Measurements from ENCODE around the gene ROM1. TPM values are rescaled to one million over a fixed set of nuclear protein-coding genes. Genes with fewer than 3 reads are reported as not detected.

Gene ROM1
- total and polyA plus RNA-seq, 2 donors (not counting 3 experiments of a cell fraction or from before 2014, with no cell fraction given) = 5.3 to 8.8 TPM

GRCh38 chr11:62646825-62647608 lies 34.0 kb downstream of the ROM1 start:
- intact Hi-C loops (cut with micrococcal nuclease) = loop anchor here (1.0 kb wide), 4 partner anchors 25 to 80 kb away; partner anchors contain the start of genes EEF1G and HNRNPUL2
- BruUV-seq (replicated peaks) = no TSS peak
- ChIA-PET POLR2A (interaction anchor here (0.6 to 2.7 kb wide), 8 partner anchors 18 to 194 kb away, joined by 3 to 41 read pairs (median 4); partner anchors contain the start of genes C11orf98, CSKMT, TUT1 and UQCC3), CTCF (interaction anchor here (0.8 to 1.5 kb wide), 2 partner anchors 36 to 43 kb away, joined by 3 read pairs; no protein-coding TSS in a partner anchor)
- dilution Hi-C loops (cut with MboI; ENCODE audit: extremely low pct_ligation_motif_present, low sequenced_read_pairs) = no loop called here
- Histone ChIP-seq H3K9ac (replicated peaks; ENCODE audit: extremely low read depth, insufficient read depth, low read length) (no peak overlapping the region), H3K4me1 (ENCODE audit: control insufficient read depth, extremely low read depth, insufficient read depth, low read length) (peaks cover 13% of the 10 kb centered on the region), H3K79me2 (ENCODE audit: control insufficient read depth, insufficient read depth, low read length) (peaks cover 44% of the 10 kb centered on the region), H2AFZ (ENCODE audit: low read depth, low read length) (no peak overlapping the region), H4K20me1 (replicated peaks; ENCODE audit: control insufficient read depth, extremely low read depth, insufficient read depth, low read length) (no peaks in the 10 kb centered on the region), H3K27me3 (ENCODE audit: control insufficient read depth in 2 of 2, insufficient read depth in 2 of 2, low read length in 2 of 2) (no peaks in the 10 kb centered on the region), H3K9me1 (replicated peaks; ENCODE audit: control insufficient read depth, extremely low read depth, insufficient read depth, low read length) (no peaks in the 10 kb centered on the region), H3K4me2 (ENCODE audit: insufficient read depth, low read length) (no peak overlapping the region), H3K27ac (ENCODE audit: insufficient read depth, low read depth, low read length) (no peak overlapping the region), H3K9me3 (replicated peaks; ENCODE audit: control insufficient read depth, insufficient read depth, low read length) (no peaks in the 10 kb centered on the region), H3K4me3 (replicated peaks in 1 of 3; ENCODE audit: insufficient read depth in 1 of 3, low read depth in 1 of 3, low read length in 3 of 3) (no peak overlapping the region), H3K36me3 (ENCODE audit: control insufficient read depth in 2 of 2, extremely low read depth in 1 of 2, insufficient read depth in 2 of 2, low read length in 2 of 2) (peaks cover 15 to 25% of the 10 kb centered on the region in 2 experiments)
- TF ChIP-seq MYC (IDR thresholded peaks at IDR 0.05; ENCODE audit: low read depth, low read length) (no peak), GATA2 (IDR thresholded peaks at IDR 0.05; ENCODE audit: insufficient read depth, insufficient read length, low read depth, low read length) (no peak), POLR2AphosphoS5 (IDR thresholded peaks at IDR 0.05; ENCODE audit: insufficient read depth, low read depth, low read length) (no peak), JUN (IDR thresholded peaks at IDR 0.05; ENCODE audit: borderline replicate concordance, insufficient read depth, insufficient read length, low read depth) (no peak), FOS (IDR thresholded peaks at IDR 0.05; ENCODE audit: borderline replicate concordance, insufficient read depth, low read length) (no peak), POLR2A (IDR thresholded peaks at IDR 0.05; ENCODE audit: low read depth, low read length) (no peak), EZH2 (IDR thresholded peaks at IDR 0.05; ENCODE audit: borderline replicate concordance, low read depth, low read length, severe bottlenecking) (no peak)
- TF ChIP-seq, protein P1, sequence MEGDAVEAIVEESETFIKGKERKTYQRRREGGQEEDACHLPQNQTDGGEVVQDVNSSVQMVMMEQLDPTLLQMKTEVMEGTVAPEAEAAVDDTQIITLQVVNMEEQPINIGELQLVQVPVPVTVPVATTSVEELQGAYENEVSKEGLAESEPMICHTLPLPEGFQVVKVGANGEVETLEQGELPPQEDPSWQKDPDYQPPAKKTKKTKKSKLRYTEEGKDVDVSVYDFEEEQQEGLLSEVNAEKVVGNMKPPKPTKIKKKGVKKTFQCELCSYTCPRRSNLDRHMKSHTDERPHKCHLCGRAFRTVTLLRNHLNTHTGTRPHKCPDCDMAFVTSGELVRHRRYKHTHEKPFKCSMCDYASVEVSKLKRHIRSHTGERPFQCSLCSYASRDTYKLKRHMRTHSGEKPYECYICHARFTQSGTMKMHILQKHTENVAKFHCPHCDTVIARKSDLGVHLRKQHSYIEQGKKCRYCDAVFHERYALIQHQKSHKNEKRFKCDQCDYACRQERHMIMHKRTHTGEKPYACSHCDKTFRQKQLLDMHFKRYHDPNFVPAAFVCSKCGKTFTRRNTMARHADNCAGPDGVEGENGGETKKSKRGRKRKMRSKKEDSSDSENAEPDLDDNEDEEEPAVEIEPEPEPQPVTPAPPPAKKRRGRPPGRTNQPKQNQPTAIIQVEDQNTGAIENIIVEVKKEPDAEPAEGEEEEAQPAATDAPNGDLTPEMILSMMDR (IDR thresholded peaks at IDR 0.05; ENCODE audit: extremely low read depth in 1 of 2, insufficient read depth in 1 of 2, low read depth in 1 of 2, low read length in 2 of 2) = no peak
- TF ChIP-seq, protein P2, sequence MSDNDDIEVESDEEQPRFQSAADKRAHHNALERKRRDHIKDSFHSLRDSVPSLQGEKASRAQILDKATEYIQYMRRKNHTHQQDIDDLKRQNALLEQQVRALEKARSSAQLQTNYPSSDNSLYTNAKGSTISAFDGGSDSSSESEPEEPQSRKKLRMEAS (IDR thresholded peaks at IDR 0.05; ENCODE audit: insufficient read depth, insufficient read length) = no peak
- FAIRE-seq (no peak), DNase-seq (ENCODE audit: low read depth, low spot score) (no peak)

Data from endothelial cell of umbilical vein (primary cell).